ENCODE measurements around the gene ZKSCAN1.

- TF ChIP-seq CTCF (IDR thresholded peaks at IDR 0.05) = no peak
- no peak for TF ChIP-seq POLR2A (IDR thresholded peaks at IDR 0.05)
Observed at GRCh38 chr7:100079024-100079560, 63.7 kb downstream of the ZKSCAN1 start.

All from esophagus squamous epithelium (tissue), 4 donors.